Duodenal mucosa (tissue), 2 donors: ENCODE results near the gene SPG7.

Source experiments
- H3K27ac ChIP-seq: one replicate; pipeline ENCODE4 v1.7.0; 2013; ENCODE audit warnings: low read depth, low read length
- H3K27me3 ChIP-seq, 2 donors: one replicate each; pipeline ENCODE4 v1.7.0; 2013; ENCODE audit warnings: low read length in 2 of 2, control low read depth in 1 of 2; ENCODE audit not compliant: insufficient read depth in 2 of 2, control insufficient read depth in 1 of 2
- H3K36me3 ChIP-seq, 2 donors: one replicate each; pipeline ENCODE4 v1.7.0; 2013; ENCODE audit warnings: low read length in 2 of 2, control low read depth in 1 of 2; ENCODE audit not compliant: insufficient read depth in 2 of 2, control insufficient read depth in 1 of 2
- H3K4me1 ChIP-seq, 2 donors: one replicate each; pipeline ENCODE4 v1.7.0; 2013; ENCODE audit warnings: low read length in 2 of 2, control low read depth in 1 of 2; ENCODE audit not compliant: insufficient read depth in 2 of 2, control insufficient read depth in 1 of 2
- H3K4me3 ChIP-seq, 2 donors: one replicate each; pipeline ENCODE4 v1.7.0; 2013; ENCODE audit warnings: low read length in 2 of 2, low read depth in 1 of 2
- H3K9ac ChIP-seq, 2 donors: one replicate each; pipeline ENCODE4 v1.7.0; 2013; ENCODE audit warnings: low read length in 2 of 2, low read depth in 1 of 2
- H3K9me3 ChIP-seq, 2 donors: one replicate each; pipeline ENCODE4 v1.7.0; 2013; ENCODE audit warnings: low read length in 2 of 2, control low read depth in 1 of 2; ENCODE audit not compliant: control insufficient read depth in 1 of 2

The SPG7 gene

DNA sequence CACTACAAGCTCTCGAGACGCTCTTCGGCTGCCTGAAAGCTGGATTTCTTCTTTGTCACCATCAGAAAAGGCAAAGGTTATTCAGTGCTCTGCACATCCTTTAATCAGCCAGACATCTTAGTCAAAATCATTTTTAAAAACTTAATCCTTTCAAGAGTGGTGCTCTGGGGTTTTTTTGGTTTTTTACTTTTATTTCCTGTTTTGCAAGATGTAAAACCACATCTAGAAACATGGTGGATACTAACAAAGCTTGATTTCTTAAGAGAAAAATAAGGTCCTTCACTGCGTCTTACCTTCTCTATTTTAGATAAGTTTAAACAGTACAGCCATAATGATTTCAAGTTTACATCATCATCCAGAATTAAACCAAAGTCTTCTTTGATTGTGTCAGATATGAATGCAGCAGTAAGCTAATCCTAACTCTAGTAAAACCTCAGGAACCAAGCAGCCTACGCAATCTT lies 24.1 kb upstream of the SPG7 start:
- Histone ChIP-seq H3K9me3 (no peaks in the 10 kb centered on the region), H3K36me3 (no peaks in the 10 kb centered on the region), H3K27ac (no peak overlapping the region), H3K27me3 (no peaks in the 10 kb centered on the region), H3K4me1 (peaks cover 66 to 68% of the 10 kb centered on the region in 2 donors), H3K9ac (no peak overlapping the region), H3K4me3 (no peak overlapping the region)

DNA sequence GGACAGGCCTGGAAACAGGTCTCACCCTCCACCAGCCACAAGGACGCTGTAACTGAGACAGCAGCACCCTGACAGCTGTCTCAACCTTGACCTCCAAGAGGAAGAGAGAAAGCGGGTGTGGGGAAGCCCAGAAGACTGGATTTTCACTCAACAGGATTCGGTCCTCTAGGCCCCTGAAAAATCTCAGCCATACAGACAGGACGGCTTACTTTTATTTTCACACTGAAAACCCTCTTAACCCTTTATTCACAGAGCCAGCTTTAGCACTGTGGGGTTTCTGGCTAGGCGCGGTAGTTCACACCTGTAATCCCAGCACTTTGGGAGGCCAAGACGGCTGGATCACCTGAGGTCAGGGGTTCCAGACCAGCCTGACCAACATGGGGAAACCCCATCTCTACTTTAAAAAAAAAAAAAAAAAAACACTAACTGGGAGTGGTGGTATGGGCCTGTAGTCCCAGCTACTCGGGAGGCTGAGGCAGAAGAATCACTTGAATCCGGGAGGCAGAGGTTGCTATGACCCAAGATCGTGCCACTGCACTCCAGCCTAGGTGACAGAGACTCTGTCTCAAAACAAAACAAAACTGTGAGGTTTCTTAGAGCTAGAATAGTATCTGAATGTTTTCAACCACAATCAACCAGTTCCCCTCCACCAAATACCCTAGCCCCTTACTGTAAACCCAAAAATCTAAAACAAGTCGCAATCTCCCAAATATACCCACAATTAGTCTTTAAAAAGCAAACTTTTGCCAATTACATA lies 23.1 kb upstream of the SPG7 start:
- Histone ChIP-seq H3K27me3 (no peaks in the 10 kb centered on the region), H3K36me3 (no peaks in the 10 kb centered on the region), H3K9me3 (no peaks in the 10 kb centered on the region), H3K9ac (no peak overlapping the region), H3K4me3 (no peak overlapping the region), H3K27ac (no peak overlapping the region), H3K4me1 (peaks cover 66 to 67% of the 10 kb centered on the region in 2 donors)

DNA sequence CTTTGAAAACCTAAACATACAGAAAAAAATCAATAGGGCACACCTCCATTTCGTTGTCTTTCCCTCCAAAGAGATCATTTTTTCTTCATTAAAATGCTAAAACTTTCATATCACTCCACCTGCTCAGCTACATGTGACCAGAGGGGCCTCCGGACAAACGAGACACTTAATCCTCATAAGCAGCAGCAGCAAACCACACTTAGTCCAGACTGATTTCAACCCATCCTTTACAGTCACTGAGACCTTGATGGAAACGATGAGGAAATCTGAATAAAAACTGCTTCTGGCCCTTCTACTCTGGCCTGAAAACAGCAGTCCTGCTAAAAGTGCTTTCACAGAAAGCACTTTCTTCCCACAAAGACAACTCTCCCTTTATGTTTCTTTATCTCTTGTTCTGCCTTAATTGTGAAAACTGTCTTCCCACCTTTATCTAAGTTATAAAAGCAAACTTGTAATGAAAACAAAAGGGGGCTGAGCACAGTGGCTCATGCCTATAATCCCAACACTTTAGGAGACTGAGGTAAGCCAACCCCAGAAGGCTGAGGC lies 22.4 kb upstream of the SPG7 start:
- Histone ChIP-seq H3K4me1 (peaks cover 66 to 67% of the 10 kb centered on the region in 2 donors), H3K9me3 (no peaks in the 10 kb centered on the region), H3K9ac (peak overlapping the region in 1 of 2 donors; percentile 11), H3K27me3 (no peaks in the 10 kb centered on the region), H3K27ac (no peak overlapping the region), H3K4me3 (no peak overlapping the region), H3K36me3 (no peaks in the 10 kb centered on the region)

DNA sequence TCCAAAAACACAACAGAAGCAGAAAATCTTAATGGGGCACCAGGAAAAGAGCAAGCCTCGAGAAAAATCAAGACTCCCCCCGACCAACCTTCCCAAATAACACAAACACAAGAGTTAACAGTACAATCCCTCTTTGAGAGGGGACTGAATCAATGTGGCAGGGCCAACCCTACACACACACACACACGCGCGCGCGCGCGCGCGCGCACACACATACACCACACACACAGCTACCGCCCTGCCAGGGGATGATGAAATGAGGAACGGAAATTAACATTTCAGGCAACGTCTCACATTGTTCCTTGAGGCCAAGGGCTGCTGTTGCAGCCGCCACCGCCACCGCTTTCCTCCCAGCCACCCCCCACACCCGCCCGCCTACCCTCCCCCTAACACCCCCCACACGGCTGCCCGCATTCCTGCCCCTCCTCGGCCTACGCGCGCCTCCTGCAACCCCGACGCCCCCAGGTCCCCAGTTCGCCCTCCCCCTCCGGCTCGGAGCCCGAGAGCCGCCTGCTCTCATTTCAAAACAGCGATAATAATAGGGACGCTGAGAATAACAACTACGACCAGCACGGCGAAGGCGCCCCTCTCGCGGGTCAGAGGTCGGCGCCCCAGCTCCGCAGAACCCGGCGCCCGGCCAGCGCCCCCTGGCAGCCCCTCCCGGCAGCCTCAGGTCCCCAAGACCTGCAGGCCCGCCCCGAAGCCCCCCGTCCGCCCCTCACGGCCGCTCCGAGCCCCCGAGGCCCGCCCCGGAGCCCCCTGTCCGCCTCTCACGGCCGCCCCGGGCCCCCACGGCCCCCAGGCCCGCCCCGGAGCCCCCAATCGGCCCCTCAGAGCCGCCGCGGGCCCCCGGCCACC lies 18.9 kb upstream of the SPG7 start:
- peaks cover 49% of the 10 kb centered on the region in 2 donors for H3K4me1 ChIP-seq
- H3K4me3 ChIP-seq: peak overlapping the region; percentile 67 to 70
- no peaks in the 10 kb centered on the region for H3K9me3 ChIP-seq
- H3K36me3 ChIP-seq: peaks cover 0 to 2% of the 10 kb centered on the region in 2 donors
- H3K9ac ChIP-seq: peak overlapping the region; percentile 57 to 67
- H3K27ac ChIP-seq: peak overlapping the region; percentile 76
- no peaks in the 10 kb centered on the region for H3K27me3 ChIP-seq

DNA sequence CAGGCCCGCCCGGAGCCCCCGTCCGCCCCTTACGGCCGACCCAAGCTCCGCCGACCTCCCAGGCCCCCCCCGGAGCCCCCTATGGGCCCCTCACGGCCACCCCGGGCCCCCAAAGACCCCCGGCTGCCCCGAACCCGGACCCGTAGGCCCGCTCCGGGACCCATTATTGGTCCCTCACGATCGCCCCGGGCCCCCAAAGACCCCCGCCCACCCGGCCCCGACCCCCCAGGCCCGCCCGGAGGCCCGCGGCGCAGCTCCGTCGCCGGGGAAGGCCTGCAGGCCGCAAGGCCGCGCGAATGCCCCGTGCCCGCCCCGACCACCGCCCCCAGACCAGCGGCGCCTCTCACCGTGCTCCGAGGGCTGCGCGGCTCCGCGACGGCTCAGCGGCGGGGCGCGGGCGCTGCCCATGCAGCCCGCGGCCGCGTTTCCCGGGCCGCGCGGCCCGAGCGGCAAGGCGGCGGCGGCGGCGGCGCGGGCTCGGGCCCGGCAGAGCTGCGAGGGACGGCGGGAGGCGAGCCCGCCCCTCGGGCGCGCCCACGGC lies 18.2 kb upstream of the SPG7 start:
- Histone ChIP-seq H3K36me3 (peaks cover 0 to 2% of the 10 kb centered on the region in 2 donors), H3K9ac (no peak overlapping the region), H3K9me3 (no peaks in the 10 kb centered on the region), H3K27me3 (no peaks in the 10 kb centered on the region), H3K4me1 (peaks cover 42% of the 10 kb centered on the region in 2 donors), H3K27ac (peak overlapping the region; percentile 88), H3K4me3 (peak overlapping the region in 1 of 2 donors; percentile 55)

DNA sequence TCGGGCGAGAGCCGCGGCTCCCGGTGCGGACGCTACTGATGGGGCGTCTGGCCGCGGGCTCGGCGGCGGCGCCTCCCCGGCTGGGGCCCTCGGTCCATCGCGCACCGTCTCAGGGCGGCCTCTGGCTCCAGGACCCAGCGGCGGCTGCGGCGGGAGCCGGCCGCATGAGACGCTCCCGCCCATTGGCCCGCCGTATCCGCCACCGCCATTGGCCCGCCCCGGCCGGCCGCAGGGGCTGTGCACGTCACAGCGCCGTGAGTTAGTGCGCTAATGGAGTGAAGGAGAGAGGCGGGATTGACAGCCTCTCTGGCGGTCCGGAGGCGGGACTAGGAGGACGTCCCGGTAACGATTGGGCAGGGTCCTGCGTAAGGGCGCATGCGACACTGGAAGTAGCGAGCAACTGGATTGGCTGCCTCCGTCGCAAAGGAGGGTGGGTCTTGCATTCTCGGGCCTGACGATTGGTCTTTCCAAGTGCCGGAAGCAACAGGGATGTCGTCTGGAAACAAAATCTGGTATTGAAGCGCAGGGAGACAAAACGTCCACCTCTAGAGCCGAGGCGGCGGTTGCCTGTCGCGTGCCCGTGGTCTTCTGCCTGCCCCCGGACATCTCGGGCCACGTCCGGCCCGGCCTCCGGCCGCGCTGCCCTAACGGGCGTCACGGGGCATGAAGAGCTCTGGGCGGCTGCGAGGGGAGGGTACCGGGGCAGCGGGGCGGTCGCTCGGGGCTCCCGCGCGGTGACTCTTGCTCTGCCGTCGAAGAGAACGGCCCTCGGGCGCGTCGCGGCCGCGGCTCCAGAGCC lies 17.6 kb upstream of the SPG7 start, which contains the start of gene ANKRD11:
TSS of gene ANKRD11 (minus strand) at position 123 of the 799 bp plus-strand sequence. CDS start 173,542 bp downstream, outside the sequence.
- Histone ChIP-seq H3K4me3 (peak within 1 kb of the TSS; percentile 76 to 89), H3K36me3 (peaks cover 0 to 2% of the 10 kb centered on the region in 2 donors), H3K27ac (peak within 1 kb of the TSS; percentile 88), H3K27me3 (no peaks in the 10 kb centered on the region), H3K4me1 (peaks cover 35% of the 10 kb centered on the region in 2 donors), H3K9me3 (no peaks in the 10 kb centered on the region), H3K9ac (peak within 1 kb of the TSS; percentile 76 to 84)

DNA sequence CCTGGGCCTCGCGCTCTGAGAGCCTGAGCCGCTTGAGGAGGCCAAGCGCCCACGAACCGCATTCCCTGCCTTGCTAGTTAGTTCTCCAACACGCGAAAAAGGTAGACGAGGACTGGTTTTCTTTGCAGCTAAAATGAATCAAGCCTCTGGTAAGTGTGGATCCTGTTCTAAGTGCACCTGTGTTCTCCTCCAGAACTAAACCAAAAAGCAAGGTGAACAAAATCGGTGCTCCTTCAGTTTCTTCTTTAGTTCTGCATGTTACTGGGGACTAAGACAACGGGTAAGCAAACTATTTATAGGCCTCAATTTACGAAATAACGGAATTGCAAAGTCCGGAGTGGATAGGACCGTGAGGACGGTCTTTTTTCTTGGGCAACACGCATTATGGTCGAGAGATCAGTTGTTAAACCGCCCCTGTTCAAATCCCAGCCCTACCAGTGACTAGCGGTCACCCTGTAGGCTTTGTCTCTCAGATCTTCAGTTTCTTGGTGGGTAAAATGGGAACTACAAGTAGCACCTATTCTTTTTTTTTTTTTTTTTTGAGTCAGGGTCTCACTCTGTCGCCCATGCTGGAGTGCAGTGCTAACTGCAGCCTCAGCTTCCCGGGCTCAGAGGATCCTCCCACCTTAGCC lies 16.8 kb upstream of the SPG7 start:
- Histone ChIP-seq H3K27ac (peak overlapping the region; percentile 88), H3K27me3 (no peaks in the 10 kb centered on the region), H3K9me3 (no peaks in the 10 kb centered on the region), H3K9ac (peak overlapping the region; percentile 76 to 84), H3K4me3 (peak overlapping the region; percentile 76 to 89), H3K4me1 (peaks cover 28% of the 10 kb centered on the region in 2 donors), H3K36me3 (peaks cover 0 to 2% of the 10 kb centered on the region in 2 donors)

DNA sequence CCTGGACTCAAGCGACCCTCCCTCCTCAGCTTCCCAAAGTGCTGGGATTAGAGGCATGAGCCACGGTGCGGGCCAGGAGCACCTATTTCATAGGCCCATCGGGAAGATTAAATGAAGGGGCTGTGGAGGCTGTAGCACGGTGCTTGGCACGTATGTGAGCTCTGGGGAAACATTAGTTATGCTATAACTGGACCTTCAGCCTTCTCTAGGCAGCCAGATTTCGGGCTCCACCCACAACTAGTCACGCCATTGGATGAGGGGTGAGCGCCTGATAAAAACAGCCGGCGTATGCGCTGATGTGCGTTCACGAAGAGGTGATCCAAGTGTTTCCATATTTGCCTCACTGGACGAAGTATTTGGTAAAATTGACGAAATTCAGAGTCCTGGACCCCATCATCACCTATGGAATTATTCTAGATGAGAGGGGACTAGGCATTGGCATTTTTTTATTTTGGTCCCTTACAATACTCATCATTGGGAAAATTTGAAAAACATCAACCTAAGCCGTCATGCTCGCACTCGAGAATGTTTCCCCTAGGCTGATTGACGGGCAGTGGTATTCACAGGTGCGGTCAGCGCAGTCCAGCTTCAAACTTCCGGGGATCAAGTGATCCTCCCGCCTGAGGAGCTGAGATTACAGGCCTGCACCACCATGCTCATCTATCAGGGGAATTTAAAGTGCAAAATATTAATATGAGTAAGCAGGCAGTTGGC lies 16.1 kb upstream of the SPG7 start:
- peaks cover 0 to 2% of the 10 kb centered on the region in 2 donors for H3K36me3 ChIP-seq
- H3K27me3 ChIP-seq: no peaks in the 10 kb centered on the region
- no peak overlapping the region for H3K27ac ChIP-seq
- peak overlapping the region; percentile 76 to 89 for H3K4me3 ChIP-seq
- peaks cover 26 to 27% of the 10 kb centered on the region in 2 donors for H3K4me1 ChIP-seq
- H3K9me3 ChIP-seq: no peaks in the 10 kb centered on the region
- peak overlapping the region in 1 of 2 donors; percentile 76 for H3K9ac ChIP-seq
